ENCODE measurements around the gene GLIS1.

- TF ChIP-seq, protein P1, sequence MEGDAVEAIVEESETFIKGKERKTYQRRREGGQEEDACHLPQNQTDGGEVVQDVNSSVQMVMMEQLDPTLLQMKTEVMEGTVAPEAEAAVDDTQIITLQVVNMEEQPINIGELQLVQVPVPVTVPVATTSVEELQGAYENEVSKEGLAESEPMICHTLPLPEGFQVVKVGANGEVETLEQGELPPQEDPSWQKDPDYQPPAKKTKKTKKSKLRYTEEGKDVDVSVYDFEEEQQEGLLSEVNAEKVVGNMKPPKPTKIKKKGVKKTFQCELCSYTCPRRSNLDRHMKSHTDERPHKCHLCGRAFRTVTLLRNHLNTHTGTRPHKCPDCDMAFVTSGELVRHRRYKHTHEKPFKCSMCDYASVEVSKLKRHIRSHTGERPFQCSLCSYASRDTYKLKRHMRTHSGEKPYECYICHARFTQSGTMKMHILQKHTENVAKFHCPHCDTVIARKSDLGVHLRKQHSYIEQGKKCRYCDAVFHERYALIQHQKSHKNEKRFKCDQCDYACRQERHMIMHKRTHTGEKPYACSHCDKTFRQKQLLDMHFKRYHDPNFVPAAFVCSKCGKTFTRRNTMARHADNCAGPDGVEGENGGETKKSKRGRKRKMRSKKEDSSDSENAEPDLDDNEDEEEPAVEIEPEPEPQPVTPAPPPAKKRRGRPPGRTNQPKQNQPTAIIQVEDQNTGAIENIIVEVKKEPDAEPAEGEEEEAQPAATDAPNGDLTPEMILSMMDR (conservative IDR thresholded peaks at IDR 0.05): no peak
- no peak for TF ChIP-seq ZFX (IDR thresholded peaks at IDR 0.05)
These were observed 162.6 kb downstream of the GLIS1 start for GRCh38 chr1:53576381-53576801.
